Prostate gland (tissue), 2 donors: ENCODE data around the gene WASHC2A.
"Not testable (repeated sequence)": the region's sequence is repeated elsewhere in the genome, so short reads cannot be mapped to it uniquely, and the experiment has no call there.

ENCODE experiments used
- POLR2A ChIP-seq: fragments of 450-650 bp; IDR thresholded peaks from one replicate; pipeline ENCODE4 v1.6.1; 2016; ENCODE audit warnings: antibody characterized with exemption, mild to moderate bottlenecking
- TF ChIP-seq, protein P1 (sequence below), 4 experiments: fragments of 200-600 bp in 2 of 4; fragments of 450-650 bp in 2 of 4; sonication (generic) in 2 of 4; IDR thresholded peaks; 1 replicate in 3 of 4; 2 replicates in 1 of 4; pipeline ENCODE4 v1.5.1; 2016 to 2019; ENCODE audit warnings: antibody characterized with exemption in 4 of 4, mild to moderate bottlenecking in 2 of 4, moderate library complexity in 2 of 4

DNA sequence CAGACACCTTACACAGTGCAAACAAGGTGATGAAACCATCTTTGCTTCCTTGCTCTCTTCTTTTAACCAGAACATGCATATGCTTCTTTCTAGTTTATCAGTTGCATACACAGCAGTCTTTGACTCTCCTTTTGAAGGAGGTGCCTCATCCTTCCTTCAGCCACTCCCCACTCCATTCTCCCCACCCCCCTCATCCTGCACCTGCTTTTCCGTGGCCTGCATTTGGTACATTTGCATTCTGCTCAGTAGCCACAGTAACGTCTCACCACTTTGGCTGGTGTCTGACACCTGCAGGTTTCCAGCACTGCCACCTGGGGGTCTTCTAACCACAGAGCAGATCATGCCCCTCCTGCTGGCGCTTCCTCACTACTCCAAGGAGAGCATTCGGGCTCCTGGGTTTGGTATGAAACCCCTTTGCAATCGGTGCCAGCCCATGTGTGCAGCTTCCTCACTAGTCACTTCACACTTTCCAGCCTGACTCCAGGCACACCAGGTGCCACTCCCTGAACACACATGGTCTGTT lies 60.1 kb downstream of the WASHC2A start:
- TF ChIP-seq POLR2A, result not testable (repeated sequence)
- TF ChIP-seq, protein P1, sequence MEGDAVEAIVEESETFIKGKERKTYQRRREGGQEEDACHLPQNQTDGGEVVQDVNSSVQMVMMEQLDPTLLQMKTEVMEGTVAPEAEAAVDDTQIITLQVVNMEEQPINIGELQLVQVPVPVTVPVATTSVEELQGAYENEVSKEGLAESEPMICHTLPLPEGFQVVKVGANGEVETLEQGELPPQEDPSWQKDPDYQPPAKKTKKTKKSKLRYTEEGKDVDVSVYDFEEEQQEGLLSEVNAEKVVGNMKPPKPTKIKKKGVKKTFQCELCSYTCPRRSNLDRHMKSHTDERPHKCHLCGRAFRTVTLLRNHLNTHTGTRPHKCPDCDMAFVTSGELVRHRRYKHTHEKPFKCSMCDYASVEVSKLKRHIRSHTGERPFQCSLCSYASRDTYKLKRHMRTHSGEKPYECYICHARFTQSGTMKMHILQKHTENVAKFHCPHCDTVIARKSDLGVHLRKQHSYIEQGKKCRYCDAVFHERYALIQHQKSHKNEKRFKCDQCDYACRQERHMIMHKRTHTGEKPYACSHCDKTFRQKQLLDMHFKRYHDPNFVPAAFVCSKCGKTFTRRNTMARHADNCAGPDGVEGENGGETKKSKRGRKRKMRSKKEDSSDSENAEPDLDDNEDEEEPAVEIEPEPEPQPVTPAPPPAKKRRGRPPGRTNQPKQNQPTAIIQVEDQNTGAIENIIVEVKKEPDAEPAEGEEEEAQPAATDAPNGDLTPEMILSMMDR (IDR thresholded peaks at IDR 0.05), result not testable (repeated sequence)
